Endothelial cell of umbilical vein (primary cell): Measurements from ENCODE around the gene CD2AP. TPM values are rescaled to one million over a fixed set of nuclear protein-coding genes. Genes with fewer than 3 reads are reported as not detected.

Experiments used
- BruUV-seq: library from RNA; stranded (reverse); fragments of 400-500 nt; replicated peaks from 2 replicates; lab custom pipeline; 2021; lab: Mats Ljungman, UMichigan
- CTCF ChIA-PET: fragments of 300-600, 350-600 bp; sonication (Branson Sonifier 250); formaldehyde crosslinking; loops from one replicate; lab custom pipeline; 2021; ENCODE audit warnings: antibody characterized with exemption, inconsistent platforms; lab: Charles Lee
- POLR2A ChIA-PET: fragments of 300-600, 350-600 bp; sonication (Branson Sonifier 250); formaldehyde crosslinking; loops from one replicate; lab custom pipeline; 2021; ENCODE audit warnings: antibody characterized with exemption, inconsistent platforms; lab: Charles Lee
- DNase-seq: peaks from one replicate; pipeline ENCODE4 v3.0.0-alpha.2; 2011; ENCODE audit warnings: low read depth, low spot score
- FAIRE-seq: peaks from 2 replicates; lab custom pipeline; 2011; peaks lifted over from hg19 to GRCh38; lab: Jason Lieb, UNC
- H2AFZ ChIP-seq: 2 replicates; pipeline ENCODE4 v1.6.0; 2012; ENCODE audit warnings: low read depth, low read length, control low read depth, inconsistent platforms
- H3K27ac ChIP-seq: 2 replicates; pipeline ENCODE4 v1.5.1; 2011; ENCODE audit warnings: low read depth, mild to moderate bottlenecking, control low read depth, low read length, moderate library complexity; ENCODE audit not compliant: insufficient read depth
- H3K27me3 ChIP-seq, 2 experiments: 2 replicates each; pipeline versions ENCODE4 v1.6.0 to v1.6.1; 2011; ENCODE audit warnings: low read length in 2 of 2, mixed read lengths in 1 of 2; ENCODE audit not compliant: control insufficient read depth in 2 of 2, insufficient read depth in 2 of 2
- H3K36me3 ChIP-seq, 2 experiments: 2 replicates in 1 of 2; 3 replicates in 1 of 2; pipeline ENCODE4 v1.5.1; 2011; ENCODE audit warnings: low read length in 2 of 2, mild to moderate bottlenecking in 1 of 2, moderate library complexity in 1 of 2; ENCODE audit not compliant: control insufficient read depth in 2 of 2, insufficient read depth in 2 of 2; ENCODE audit errors: extremely low read depth in 1 of 2
- H3K4me1 ChIP-seq: 3 replicates; pipeline ENCODE4 v1.5.1; 2011; ENCODE audit warnings: mild to moderate bottlenecking, low read length; ENCODE audit not compliant: control insufficient read depth, insufficient read depth; ENCODE audit errors: extremely low read depth
- H3K4me2 ChIP-seq: 2 replicates; pipeline ENCODE4 v1.6.1; 2011; ENCODE audit warnings: low read length, control low read depth, mixed read lengths; ENCODE audit not compliant: insufficient read depth
- H3K4me3 ChIP-seq, 3 experiments: fragments of 200-600 bp in 1 of 3; sonication (generic), shearing (Covaris generic) in 1 of 3; replicated peaks in 1 of 3; 2 replicates each; pipeline ENCODE4 v1.5.1; 2011 to 2016; ENCODE audit warnings: control low read depth in 3 of 3, low read length in 3 of 3, mild to moderate bottlenecking in 2 of 3, inconsistent platforms in 1 of 3, low read depth in 1 of 3, moderate library complexity in 1 of 3; ENCODE audit not compliant: insufficient read depth in 1 of 3
- H3K79me2 ChIP-seq: 2 replicates; pipeline ENCODE4 v1.6.0; 2012; ENCODE audit warnings: low read length, inconsistent platforms; ENCODE audit not compliant: control insufficient read depth, insufficient read depth
- H3K9ac ChIP-seq: replicated peaks from 2 replicates; pipeline ENCODE3; 2011; ENCODE audit warnings: low read length, control low read depth; ENCODE audit not compliant: insufficient read depth; ENCODE audit errors: extremely low read depth
- H3K9me1 ChIP-seq: replicated peaks from 3 replicates; pipeline ENCODE4 v1.6.0; 2011; ENCODE audit warnings: mild to moderate bottlenecking, low read length; ENCODE audit not compliant: control insufficient read depth, insufficient read depth; ENCODE audit errors: extremely low read depth
- H3K9me3 ChIP-seq: replicated peaks from 2 replicates; pipeline ENCODE4 v1.5.1; 2012; ENCODE audit warnings: low read length, inconsistent platforms; ENCODE audit not compliant: control insufficient read depth, insufficient read depth
- H4K20me1 ChIP-seq: replicated peaks from 2 replicates; pipeline ENCODE3; 2011; ENCODE audit warnings: mild to moderate bottlenecking, low read length; ENCODE audit not compliant: control insufficient read depth, insufficient read depth; ENCODE audit errors: extremely low read depth
- CTCF ChIP-seq, 2 donors: IDR thresholded peaks; 1 replicate in 1 of 2; 2 replicates in 1 of 2; pipeline ENCODE4 v1.5.1; 2011; ENCODE audit warnings: low read length in 2 of 2, mild to moderate bottlenecking in 2 of 2, moderate library complexity in 2 of 2, control low read depth in 1 of 2, inconsistent platforms in 1 of 2, low read depth in 1 of 2; ENCODE audit not compliant: insufficient read depth in 1 of 2; ENCODE audit errors: extremely low read depth in 1 of 2
- EZH2 ChIP-seq: IDR thresholded peaks from 2 replicates; pipeline ENCODE4 v1.6.1; 2012; ENCODE audit warnings: borderline replicate concordance, low read depth, mild to moderate bottlenecking, moderate library complexity, low read length, inconsistent platforms; ENCODE audit not compliant: severe bottlenecking
- FOS ChIP-seq: IDR thresholded peaks from 2 replicates; pipeline ENCODE4 v1.6.1; 2011; ENCODE audit warnings: mild to moderate bottlenecking, low read length, moderate library complexity, borderline replicate concordance; ENCODE audit not compliant: insufficient read depth
- GATA2 ChIP-seq: IDR thresholded peaks from 2 replicates; pipeline ENCODE4 v1.7.0; 2011; ENCODE audit warnings: low read depth, mild to moderate bottlenecking, moderate library complexity, mixed read lengths, low read length; ENCODE audit not compliant: insufficient read length, insufficient read depth
- JUN ChIP-seq: IDR thresholded peaks from 2 replicates; pipeline ENCODE4 v1.6.1; 2011; ENCODE audit warnings: borderline replicate concordance, low read depth; ENCODE audit not compliant: insufficient read length, insufficient read depth
- MAX ChIP-seq: IDR thresholded peaks from 2 replicates; pipeline ENCODE4 v1.6.1; 2011; ENCODE audit not compliant: insufficient read depth, insufficient read length
- MYC ChIP-seq: IDR thresholded peaks from one replicate; pipeline ENCODE4 v1.6.1; 2011; ENCODE audit warnings: mild to moderate bottlenecking, low read depth, low read length
- POLR2A ChIP-seq: IDR thresholded peaks from 2 replicates; pipeline ENCODE4 v1.6.1; 2012; ENCODE audit warnings: low read depth, mild to moderate bottlenecking, control low read depth, low read length
- POLR2AphosphoS5 ChIP-seq: IDR thresholded peaks from 2 replicates; pipeline ENCODE4 v1.6.1; 2012; ENCODE audit warnings: low read depth, mild to moderate bottlenecking, control low read depth, low read length, moderate library complexity; ENCODE audit not compliant: insufficient read depth
- dilution Hi-C: fragments of 300-500 bp; cut with MboI; formaldehyde crosslinking; loops from one replicate; pipeline ENCODE4 v1.15.0; 2019; ENCODE audit warnings: low sequenced_read_pairs; ENCODE audit not compliant: extremely low pct_ligation_motif_present
- intact Hi-C: fragments of 100-400 bp; cut with micrococcal nuclease; formaldehyde crosslinking; loops from one replicate; pipeline ENCODE4 v1.10.0; 2022
- polyA plus RNA-seq, 4 experiments: library from polyadenylated mRNA; depleted of rRNA in 3 of 4; stranded (reverse) in 3 of 4; unstranded in 1 of 4; fragments of >200 nt; gene quantifications; 2 replicates each; pipeline versions ENCODE4 v1.2.1 to v1.2.3, GENCODE V29; 2011 to 2012; ENCODE audit warnings: missing spikeins in 1 of 4
- total RNA-seq: library from RNA; stranded (reverse); gene quantifications from 2 replicates; pipeline ENCODE4 v1.2.3, GENCODE V29; 2021

CD2AP gene
- total and polyA plus RNA-seq, 2 donors (not counting 3 experiments of a cell fraction or from before 2014, with no cell fraction given), result 4.2 to 39.8 TPM

GRCh38 chr6:47456536-47456975 lies 21.0 kb upstream of the CD2AP start:
- Histone ChIP-seq H3K4me1 (no peaks in the 10 kb centered on the region), H3K4me2 (no peak overlapping the region), H3K27me3 (no peaks in the 10 kb centered on the region), H3K79me2 (no peaks in the 10 kb centered on the region), H3K9me1 (no peaks in the 10 kb centered on the region), H3K4me3 (no peak overlapping the region), H4K20me1 (no peaks in the 10 kb centered on the region), H3K9me3 (no peaks in the 10 kb centered on the region), H3K27ac (no peak overlapping the region), H2AFZ (no peak overlapping the region), H3K36me3 (no peaks in the 10 kb centered on the region), H3K9ac (no peak overlapping the region)
- ChIA-PET CTCF (no interaction called here), POLR2A (no interaction called here)
- DNase-seq, result no peak
- intact Hi-C loops, result no loop called here
- BruUV-seq, result no TSS peak
- no peak for FAIRE-seq
- TF ChIP-seq MYC, result no peak
- TF ChIP-seq POLR2A, result no peak
- TF ChIP-seq POLR2AphosphoS5, result no peak
- TF ChIP-seq JUN, result no peak
- TF ChIP-seq EZH2, result no peak
- no peak for TF ChIP-seq GATA2
- no peak for TF ChIP-seq CTCF (IDR thresholded peaks at IDR 0.05; ENCODE audit: extremely low read depth in 1 of 2, insufficient read depth in 1 of 2, low read depth in 1 of 2, low read length in 2 of 2)
- TF ChIP-seq FOS, result no peak
- TF ChIP-seq MAX, result no peak
- dilution Hi-C loops, result no loop called here
